Stimulated activated CD8-positive, alpha-beta memory T cell treated with anti-CD3 and anti-CD28 coated beads, Interleukin-7, amount 100 ng/mL, for 48 hours (primary cell): ENCODE measurements around the gene ITGA6.
A peak's percentile ranks its signal among the peaks of the same experiment; 100 is the strongest.

Experiments
- DNase-seq, 2 donors: peaks; one replicate each; pipeline ENCODE4 v3.0.0-alpha.2; 2020; ENCODE audit warnings: low read depth in 1 of 2; ENCODE audit errors: extremely low read depth in 1 of 2

The ITGA6 gene

GRCh38 chr2:172439911-172440310 is 12.5 kb downstream of the ITGA6 start:
- no peak for DNase-seq

- no peak for DNase-seq
These were observed 13.4 kb downstream of the ITGA6 start for GRCh38 chr2:172440795-172441194.

GRCh38 chr2:172442072-172442895 is 14.9 kb downstream of the ITGA6 start:
- DNase-seq, result peak in 1 of 2 donors; percentile 68

- no peak for DNase-seq
These were observed 18.5 kb downstream of the ITGA6 start for GRCh38 chr2:172445851-172446250.

GRCh38 chr2:172446474-172447063 is 19.2 kb downstream of the ITGA6 start:
- no peak for DNase-seq

GRCh38 chr2:172447811-172448493 is 20.6 kb downstream of the ITGA6 start:
- DNase-seq, result no peak

GRCh38 chr2:172448544-172449267 is 21.3 kb downstream of the ITGA6 start:
- no peak for DNase-seq

- no peak for DNase-seq
These were observed 22.6 kb downstream of the ITGA6 start for GRCh38 chr2:172449911-172450550.

- DNase-seq, result no peak
These were observed 24.5 kb downstream of the ITGA6 start for GRCh38 chr2:172451923-172452322.

GRCh38 chr2:172452845-172453244 is 25.5 kb downstream of the ITGA6 start:
- no peak for DNase-seq

GRCh38 chr2:172454404-172455120 is 27.2 kb downstream of the ITGA6 start:
- no peak for DNase-seq

- DNase-seq, result no peak
These were observed 27.7 kb downstream of the ITGA6 start for GRCh38 chr2:172455121-172455515.

GRCh38 chr2:172456002-172456401 is 28.6 kb downstream of the ITGA6 start:
- DNase-seq, result no peak

GRCh38 chr2:172457536-172457935 is 30.1 kb downstream of the ITGA6 start:
- DNase-seq, result no peak

- no peak for DNase-seq
These were observed 31.3 kb downstream of the ITGA6 start for GRCh38 chr2:172458561-172459124.

- DNase-seq, result no peak
These were observed 33.4 kb downstream of the ITGA6 start for GRCh38 chr2:172460780-172461201.

- peak in 1 of 2 donors; percentile 39 for DNase-seq
These were observed 34.4 kb downstream of the ITGA6 start for GRCh38 chr2:172461591-172462372.

- DNase-seq, result no peak
These were observed 35.0 kb downstream of the ITGA6 start for GRCh38 chr2:172462373-172462848.
